Activated CD4-positive, alpha-beta T cell treated with anti-CD3 and anti-CD28 coated beads, Interleukin-2, amount 50 U/mL, for 16 hours (primary cell): Measurements from ENCODE around the gene PIK3C2B.
"Not testable (repeated sequence)": the region's sequence is repeated elsewhere in the genome, so short reads cannot be mapped to it uniquely, and the experiment has no call there.

ENCODE experiments used
- DNase-seq: peaks from one replicate; pipeline ENCODE4 v3.0.0-alpha.2; 2020

Gene PIK3C2B, protein sequence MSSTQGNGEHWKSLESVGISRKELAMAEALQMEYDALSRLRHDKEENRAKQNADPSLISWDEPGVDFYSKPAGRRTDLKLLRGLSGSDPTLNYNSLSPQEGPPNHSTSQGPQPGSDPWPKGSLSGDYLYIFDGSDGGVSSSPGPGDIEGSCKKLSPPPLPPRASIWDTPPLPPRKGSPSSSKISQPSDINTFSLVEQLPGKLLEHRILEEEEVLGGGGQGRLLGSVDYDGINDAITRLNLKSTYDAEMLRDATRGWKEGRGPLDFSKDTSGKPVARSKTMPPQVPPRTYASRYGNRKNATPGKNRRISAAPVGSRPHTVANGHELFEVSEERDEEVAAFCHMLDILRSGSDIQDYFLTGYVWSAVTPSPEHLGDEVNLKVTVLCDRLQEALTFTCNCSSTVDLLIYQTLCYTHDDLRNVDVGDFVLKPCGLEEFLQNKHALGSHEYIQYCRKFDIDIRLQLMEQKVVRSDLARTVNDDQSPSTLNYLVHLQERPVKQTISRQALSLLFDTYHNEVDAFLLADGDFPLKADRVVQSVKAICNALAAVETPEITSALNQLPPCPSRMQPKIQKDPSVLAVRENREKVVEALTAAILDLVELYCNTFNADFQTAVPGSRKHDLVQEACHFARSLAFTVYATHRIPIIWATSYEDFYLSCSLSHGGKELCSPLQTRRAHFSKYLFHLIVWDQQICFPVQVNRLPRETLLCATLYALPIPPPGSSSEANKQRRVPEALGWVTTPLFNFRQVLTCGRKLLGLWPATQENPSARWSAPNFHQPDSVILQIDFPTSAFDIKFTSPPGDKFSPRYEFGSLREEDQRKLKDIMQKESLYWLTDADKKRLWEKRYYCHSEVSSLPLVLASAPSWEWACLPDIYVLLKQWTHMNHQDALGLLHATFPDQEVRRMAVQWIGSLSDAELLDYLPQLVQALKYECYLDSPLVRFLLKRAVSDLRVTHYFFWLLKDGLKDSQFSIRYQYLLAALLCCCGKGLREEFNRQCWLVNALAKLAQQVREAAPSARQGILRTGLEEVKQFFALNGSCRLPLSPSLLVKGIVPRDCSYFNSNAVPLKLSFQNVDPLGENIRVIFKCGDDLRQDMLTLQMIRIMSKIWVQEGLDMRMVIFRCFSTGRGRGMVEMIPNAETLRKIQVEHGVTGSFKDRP (N-terminal part only)

DNA sequence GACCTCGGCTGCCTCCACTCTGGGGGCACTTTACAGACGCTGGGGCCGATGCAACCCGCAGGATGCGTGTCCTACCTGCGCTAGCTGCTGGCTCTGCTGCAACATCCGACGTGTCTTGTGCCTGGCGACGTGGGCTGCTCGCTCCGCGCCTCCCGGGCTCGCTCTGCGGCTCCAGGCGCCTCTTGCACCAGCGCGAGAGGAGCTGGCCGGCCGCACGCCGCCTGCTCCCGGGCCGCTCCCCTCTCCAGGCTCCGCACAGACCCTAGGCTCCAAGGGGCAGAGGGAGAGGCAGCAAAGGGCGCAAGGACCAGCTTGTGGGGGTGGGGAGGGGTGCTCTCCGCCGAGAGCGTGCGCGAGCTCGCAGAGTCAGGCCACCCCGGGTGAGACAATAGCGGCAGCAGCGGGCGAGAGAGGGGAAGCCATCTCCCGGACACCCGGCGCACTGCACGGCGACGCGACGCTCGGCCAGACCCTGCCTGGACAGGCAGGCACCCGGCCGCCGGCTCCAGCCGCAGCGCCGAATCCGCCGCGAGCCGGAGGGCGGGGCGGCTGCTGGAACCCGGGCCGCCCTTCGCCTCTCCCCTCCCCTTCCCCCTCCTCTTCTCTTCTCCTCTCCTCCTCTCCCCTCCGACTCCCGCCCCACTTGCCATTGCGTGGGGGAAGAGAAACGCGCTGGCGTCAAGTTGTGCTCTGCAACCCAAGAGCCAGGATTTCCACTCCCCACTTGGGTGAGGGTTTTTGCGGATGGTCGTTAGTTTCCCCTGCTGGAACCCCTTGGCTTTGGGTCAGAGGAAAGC is at the start of gene PIK3C2B:
TSS of gene PIK3C2B (minus strand) at position 525 of the 797 bp plus-strand sequence. CDS start 25,003 bp downstream, outside the sequence.
- peak; percentile 80 for DNase-seq

DNA sequence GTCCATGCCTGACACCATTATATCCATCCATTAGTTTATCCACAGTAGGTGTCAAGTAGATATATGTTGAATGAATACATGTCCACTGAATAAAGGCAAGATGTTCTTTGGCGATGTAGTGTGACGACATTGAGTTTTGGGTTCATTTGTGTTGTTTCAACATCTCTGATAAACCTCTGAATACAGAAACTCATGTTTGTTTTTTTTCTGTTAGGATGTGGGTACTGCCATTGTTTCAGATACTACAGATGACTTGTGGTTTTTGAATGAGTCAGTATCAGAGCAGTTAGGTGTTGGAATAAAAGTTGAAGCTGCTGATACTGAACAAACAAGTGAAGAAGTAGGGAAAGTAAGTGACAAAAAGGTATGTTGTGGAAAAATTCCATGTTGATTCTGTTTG is 49.7 kb upstream of the PIK3C2B start:
- DNase-seq, result peak; percentile 75

DNA sequence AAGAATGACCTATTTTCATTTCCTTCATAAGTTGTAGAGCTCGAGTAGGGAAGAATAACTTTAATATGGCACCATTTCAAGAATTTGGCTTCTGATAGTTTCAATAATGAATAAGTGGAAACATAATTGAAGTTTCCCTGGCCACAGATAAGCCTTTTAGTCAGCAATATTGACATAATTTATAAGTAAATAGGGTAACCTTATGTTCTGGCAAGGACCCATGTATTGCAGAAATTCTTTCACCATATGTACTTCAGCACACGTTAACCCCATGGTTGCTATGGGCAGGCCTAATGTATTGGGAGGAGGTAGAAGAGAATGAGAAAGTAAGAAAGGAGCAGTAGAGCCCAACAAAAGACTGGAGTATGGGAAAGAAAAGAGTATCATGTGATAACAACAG is 47.0 kb upstream of the PIK3C2B start:
- DNase-seq, result no peak

DNA sequence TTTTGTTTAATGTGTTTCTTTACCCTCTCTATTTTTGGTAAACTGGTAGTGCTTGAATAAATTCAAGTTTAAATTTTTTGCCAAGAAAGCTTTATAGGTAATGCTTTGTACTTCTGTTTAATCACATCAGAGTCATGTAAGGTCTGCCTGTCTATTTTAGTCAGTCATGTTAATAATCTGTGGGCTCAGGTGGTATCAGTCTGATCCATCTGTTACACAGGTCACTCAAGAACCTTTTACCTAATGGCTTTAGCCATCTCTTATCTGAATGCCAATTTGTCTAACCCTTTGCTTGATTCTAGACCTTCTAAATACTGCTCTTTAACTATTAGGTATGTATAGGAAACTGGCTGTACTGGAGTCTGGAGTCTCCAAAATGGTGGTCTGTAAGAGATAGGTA is 38.2 kb upstream of the PIK3C2B start:
- no peak for DNase-seq

DNA sequence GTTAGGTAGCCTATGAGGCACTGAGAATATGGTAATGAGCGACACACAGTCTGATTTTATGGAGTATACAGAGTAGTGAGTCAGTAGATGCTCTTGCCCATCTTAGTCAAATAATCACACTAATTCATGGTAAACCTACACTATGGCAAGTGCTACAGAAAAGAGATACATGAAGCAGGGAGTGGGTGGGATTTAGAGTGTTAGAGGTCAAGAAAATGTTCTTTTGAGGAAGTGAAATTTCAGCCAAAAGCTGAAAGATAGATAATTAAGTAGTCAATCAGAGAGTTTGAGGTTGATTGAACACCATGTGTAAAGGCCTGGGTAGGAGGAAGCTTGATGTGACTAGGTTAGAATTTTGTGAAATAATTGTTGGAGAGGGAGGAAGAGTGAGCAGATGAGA is 36.3 kb upstream of the PIK3C2B start:
- no peak for DNase-seq

DNA sequence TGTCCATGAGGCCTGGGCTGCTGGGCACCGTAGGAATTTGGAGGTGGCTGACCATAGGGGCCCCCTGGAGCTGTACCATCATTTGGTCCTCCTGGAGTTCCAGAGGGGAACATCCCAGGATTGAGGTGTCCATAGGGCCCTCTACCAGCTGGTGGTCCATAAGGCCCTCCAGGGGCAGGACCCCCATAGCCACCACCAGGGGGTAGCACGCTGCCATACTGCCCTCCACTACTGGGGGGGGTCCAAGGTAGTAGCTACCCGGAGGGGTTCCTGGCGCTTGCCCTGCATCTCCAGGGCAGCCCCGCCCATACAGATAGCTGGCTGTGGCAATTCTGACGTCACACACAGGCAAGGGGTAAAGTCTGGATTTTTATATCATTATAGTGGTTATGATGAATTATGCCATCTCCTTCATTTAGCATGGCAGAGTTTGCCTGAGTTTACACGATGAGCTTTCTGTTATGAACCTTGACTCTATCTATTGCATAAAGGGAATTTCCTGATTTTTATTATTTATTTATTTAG is 34.8 kb upstream of the PIK3C2B start:
- DNase-seq, result no peak

DNA sequence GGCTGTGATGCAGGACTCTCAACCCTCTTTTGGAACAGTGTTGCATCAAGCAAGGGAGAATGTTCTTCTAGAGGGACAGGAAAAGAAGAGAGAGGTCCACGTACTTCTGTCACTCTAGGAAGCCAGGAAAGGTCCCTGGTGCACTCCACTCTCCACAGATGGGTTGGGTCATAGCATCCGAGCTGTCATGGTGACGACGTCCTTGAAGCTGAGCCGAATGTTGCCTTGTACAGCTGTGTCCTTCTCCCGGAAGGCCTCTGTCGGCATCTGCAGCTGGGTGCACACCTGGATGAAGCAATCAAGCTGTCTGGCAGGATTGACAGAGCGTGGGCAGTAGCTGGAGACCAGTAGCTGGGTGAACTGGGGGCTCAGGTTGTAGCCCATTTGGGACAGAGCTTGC is 34.1 kb upstream of the PIK3C2B start:
- no peak for DNase-seq

DNA sequence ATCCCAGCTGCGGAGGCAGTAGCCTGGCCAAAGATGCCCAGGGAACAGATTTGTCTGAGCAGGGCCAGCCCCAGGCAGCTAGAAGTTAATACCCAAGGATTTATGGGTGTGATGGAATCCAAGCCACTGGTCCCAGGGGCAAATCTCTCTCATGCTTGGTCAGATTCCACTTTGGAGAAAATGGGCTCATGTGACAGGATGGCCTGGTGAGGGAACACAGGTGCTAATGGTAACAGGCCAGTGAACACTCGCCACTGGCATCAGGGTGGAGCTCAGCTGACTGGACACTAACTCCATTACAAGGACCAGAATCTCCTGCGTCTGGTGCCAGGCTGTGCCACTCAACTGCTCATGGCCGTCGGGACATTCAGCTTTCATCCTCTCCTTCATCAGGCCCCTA is 33.6 kb upstream of the PIK3C2B start:
- DNase-seq, result no peak

DNA sequence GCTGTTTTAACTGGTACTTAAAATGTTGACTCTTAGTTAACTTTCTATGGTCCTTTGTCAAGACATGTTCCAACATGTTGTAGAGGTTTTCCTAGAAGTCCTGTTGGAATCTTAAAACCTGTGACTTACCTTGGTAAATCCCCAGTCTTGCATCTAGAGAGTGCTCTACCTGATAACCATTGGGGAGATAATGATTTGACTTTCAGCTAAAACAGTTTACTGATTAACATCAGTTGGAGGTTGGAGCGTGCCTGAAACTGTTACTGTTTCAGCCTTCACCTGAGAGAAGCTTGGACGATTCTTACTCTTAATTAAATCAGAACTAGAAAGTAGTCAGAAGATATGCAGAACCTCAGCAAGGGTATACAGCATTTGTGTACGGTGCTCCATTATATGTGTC is 30.4 kb upstream of the PIK3C2B start:
- DNase-seq, result no peak

DNA sequence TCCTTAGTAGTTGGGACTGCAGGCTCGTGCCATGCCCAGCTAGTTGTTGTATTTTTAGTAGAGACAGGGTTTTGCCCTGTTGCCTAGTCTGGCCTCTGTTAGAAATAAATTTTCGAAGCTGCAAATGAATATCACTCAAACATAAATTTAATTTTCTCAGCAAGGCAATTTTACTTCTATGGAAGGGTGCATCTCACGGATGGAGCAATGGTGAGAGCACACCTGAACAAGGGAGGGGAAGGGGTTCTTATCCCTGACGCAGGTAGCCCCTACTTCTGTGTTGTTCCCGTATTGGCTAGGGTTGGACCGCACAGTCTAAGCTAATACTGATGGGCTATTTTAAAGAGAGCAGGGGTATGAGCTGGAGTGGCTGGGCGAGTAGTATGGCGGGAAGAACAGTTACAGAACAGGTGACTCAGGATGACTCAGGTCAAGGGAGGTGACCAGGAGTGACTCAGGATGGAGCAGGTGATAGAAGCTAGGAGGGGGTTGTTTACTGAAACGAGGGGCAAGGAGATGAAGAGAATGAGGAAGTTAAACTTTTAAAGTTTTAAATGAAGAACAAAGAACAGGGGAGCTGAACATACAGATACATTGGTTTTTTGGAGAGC is 29.1 kb upstream of the PIK3C2B start:
- DNase-seq, result no peak

DNA sequence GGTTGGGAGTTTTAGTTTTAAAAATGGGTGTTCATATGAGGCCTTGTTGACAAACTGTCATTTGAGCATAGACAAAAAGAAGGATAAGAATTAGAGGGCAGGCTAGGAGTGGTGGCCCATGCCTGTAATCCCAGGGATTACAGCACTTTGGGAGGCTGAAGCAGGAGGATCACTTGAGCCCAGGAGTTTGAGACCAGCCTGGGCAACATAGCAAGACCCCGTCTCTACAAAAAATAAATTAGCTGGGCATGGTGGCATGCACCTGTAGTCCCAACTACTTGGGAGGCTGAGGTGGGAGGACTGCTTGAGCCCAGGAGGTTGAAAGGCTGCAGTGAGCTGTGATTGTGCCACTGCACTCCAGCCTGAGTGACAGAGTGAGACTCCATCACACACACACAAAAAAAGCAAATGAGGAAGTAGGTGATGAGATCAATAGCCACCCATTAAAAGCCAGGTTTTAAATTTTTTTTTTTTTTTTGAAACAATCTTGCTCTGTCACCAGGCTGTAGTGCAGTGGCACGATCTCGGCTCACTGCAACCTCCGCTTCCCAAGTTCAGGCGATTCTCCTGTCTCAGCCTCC is 27.4 kb upstream of the PIK3C2B start:
- not testable (repeated sequence) for DNase-seq

DNA sequence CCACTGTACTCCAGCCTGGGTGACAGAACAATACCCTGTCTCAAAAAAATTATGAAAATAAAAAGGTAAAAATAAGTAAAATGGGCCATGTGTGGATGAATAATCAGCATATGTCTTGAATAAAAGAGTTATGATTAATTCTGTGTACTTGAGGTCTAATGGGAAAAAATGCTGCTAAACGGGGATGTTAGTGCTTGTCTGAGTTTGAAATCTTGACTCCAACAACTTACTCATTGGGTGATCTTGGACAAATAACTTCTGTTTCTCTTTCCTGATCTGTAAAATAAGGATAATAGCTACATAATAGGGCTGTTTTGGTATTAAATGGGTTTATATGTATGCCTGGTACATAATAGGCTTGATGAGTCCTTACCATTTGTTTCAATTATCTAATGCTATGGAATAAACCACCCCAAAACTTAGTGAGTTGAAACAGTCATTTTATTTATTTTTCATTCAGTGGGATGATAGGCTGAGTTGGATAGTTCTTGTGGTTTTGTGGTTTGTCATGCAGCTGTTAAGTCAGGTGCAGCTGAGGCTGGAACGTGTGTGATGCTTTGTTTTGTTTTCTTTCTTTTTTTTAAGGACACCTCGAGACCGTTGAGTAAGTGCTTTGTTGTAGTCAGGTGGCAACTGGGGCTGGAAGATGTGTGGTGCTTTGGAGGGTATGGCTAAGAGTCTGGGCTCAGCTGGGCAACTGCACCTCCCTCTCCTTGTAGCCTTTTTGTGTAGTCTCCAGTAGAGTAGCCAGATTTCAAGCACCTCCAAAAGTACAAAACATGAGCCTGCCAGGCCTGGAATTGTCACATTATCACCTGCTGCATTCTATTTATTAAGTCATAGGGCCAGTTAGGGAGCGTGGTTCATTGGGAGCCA is 26.5 kb upstream of the PIK3C2B start:
- DNase-seq, result peak; percentile 82

DNA sequence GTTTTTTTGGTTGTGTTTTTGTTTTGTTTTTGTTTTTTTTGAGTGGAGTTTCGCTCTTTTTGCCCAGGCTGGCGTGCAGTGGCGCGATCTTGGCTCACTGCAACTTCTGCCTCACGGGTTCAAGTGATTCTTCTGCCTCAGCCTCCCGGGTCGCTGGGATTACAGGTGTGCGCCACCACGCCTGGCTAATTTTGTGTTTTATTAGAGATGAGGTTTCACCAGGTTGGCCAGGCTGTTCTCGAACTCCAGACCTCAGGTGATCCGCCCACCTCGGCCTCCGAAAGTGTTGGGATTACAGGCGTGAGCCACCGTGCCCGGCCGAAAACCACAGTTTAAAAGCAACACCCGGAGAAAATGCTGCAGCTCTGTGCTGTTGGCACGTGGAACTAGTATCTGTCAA is 22.8 kb upstream of the PIK3C2B start:
- peak; percentile 39 for DNase-seq

DNA sequence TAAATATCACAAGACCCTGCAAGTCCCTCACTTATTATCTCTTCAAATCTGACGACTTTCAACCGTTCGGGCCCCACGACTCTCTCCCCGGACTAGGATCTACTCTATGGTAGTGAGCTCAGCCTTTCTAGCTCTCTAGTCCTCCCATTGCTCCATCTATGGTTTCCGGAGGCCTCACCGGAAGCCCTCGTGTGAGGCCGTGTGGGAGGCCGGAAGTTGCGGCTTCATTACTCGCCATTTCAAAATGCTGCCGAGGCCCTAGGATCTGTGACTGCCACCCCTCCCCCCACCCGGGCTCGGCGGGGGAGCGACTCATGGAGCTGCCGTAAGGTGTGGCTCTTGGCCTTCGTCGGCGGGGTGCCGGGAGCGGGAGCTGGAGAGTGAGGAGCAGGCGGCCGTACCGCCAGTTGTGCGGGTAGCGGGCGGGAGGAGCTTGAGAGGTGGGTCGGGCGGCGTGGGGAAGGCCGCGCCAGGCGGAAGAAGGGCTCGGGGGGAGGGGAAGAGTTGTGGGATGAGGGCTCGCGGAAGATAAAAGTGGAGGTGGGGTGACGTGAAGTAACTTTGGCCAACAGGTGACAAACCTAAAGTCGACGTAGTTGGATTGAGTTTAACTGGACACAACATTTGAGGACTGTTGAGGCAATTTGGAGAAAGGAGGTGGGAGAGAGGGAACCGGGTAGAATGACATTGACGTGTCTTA is 21.7 kb upstream of the PIK3C2B start, which contains the start of gene MDM4:
TSS of gene MDM4 (plus strand) at position 227 of the 700 bp plus-strand sequence. CDS start 9,113 bp downstream, outside the sequence.
- DNase-seq, result peak; percentile 97

DNA sequence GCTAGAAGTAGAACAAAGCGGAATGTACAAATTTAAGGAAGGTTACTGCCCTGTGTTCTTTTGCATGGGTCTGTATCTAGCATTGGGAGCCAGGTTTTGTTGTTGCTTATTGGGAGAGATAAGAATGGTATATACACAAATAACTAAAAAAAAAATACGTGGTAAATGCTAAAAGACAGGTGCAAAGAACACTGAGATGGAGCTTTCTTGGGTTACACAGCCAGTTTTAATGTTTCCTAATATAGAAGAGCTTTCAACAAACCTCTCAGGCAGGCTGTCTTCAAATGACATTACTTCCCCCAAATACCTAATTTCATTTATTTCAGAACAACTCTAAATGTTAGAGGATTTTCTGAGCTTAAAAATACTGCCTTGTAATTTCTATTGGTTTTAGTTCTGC is 20.2 kb upstream of the PIK3C2B start:
- no peak for DNase-seq

DNA sequence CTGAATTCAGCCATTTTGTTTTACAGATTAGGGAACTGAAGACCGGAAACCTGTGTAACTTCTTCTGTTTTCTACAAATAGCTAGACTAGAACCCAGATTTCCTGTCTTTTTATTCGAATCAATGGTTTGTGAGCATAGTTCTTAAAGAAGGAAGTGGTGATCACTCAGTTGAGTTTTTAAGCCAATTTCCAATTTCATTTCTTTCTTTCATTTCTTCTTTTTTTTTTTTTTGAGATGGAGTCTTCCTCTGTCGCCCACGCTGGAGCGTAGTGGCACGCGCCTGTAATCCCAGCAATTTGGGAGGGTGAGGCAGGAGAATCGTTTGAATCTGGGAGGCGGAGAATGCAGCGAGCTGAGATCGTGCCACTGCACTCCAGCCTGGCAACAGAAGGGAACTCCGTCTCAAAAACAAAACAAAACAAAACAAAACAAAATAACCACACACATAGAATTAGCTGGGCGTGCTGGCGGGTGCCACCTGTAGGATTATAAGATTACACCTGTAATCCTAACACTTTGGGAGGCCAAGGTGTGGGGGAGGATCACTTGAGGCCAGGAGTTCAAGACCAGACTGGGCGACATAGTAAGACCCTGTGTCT is 18.6 kb upstream of the PIK3C2B start:
- peak; percentile 56 for DNase-seq

DNA sequence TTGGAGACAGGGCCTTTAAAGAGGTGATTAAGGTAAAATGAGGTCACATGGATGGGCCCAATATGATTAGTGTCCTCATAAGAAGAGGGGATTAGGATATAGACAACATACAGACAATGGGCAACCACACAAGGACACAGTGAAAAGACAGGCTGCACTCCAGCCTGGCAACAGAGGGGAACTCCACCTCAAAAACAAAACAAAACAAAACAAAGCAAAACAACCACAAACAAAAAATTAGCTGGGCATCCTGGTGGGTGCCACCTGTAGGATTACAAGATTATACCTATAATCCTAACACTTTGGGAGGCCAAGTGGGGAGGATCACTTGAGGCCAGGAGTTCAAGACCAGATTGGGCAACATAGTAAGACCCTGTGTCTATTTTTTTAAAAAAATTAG is 16.8 kb upstream of the PIK3C2B start:
- DNase-seq, result no peak

DNA sequence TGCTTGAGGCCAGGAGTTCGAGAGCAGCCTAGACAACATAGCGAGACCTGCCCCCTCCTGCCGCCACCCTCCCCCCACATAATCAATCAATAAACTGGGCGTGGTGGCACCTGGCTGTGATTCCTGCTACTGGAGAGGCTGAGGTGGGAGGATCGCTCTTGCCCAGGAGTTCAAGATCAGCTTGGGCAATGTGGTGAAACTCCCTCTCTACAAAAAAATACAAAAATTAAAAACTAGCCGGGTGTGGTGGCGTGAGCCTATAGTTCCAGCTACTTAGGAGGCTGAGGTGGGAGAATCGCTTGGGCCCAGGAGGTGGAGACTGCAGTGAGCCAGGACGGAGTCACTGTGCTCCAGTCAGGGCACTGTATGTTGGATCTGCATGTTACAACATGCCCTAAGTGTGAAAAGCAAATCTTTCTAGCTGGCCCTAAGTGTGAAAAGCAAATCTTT is 14.6 kb upstream of the PIK3C2B start:
- DNase-seq, result no peak
